Measurements from ENCODE around the gene NUP37. TPM values are rescaled to one million over a fixed set of nuclear protein-coding genes. Genes with fewer than 3 reads are reported as not detected.
"Not testable (repeated sequence)": the region's sequence is repeated elsewhere in the genome, so short reads cannot be mapped to it uniquely, and the experiment has no call there.

The NUP37 gene
- total RNA-seq, 4 donors from 2014 or later = 10.8 to 19.9 (median 15.2) TPM

- H3K4me3 ChIP-seq = no peak overlapping the region
- DNase-seq (ENCODE audit: low spot score in 2 of 2) = no peak
- peaks cover 0 to 78% (median 5%) of the 10 kb centered on the region in 3 donors for H3K36me3 ChIP-seq
- WGBS, 2 donors = 92 to 96% methylated on average over 3 of the region's 3 CpGs
- TF ChIP-seq POLR2A (IDR thresholded peaks at IDR 0.05) (no peak), CTCF (IDR thresholded peaks at IDR 0.05) (no peak), EP300 (IDR thresholded peaks at IDR 0.05) (no peak)
- H3K4me1 ChIP-seq = no peaks in the 10 kb centered on the region
- H3K27me3 ChIP-seq = no peaks in the 10 kb centered on the region
- H3K27ac ChIP-seq = no peak overlapping the region
- H3K9me3 ChIP-seq = no peaks in the 10 kb centered on the region
Observed at GRCh38 chr12:102106905-102107304, 13.0 kb downstream of the NUP37 start.

- Histone ChIP-seq H3K36me3 (peaks cover 0 to 18% (median 0%) of the 10 kb centered on the region in 3 donors), H3K4me3 (no peak overlapping the region), H3K4me1 (peaks cover 0 to 22% (median 0%) of the 10 kb centered on the region in 4 donors), H3K27ac (no peak overlapping the region), H3K27me3 (no peaks in the 10 kb centered on the region), H3K9me3 (no peaks in the 10 kb centered on the region)
- no peak for DNase-seq (ENCODE audit: low spot score in 2 of 2)
- 91 to 93% methylated on average over 3 of the region's 3 CpGs for WGBS, 2 donors
- no peak for TF ChIP-seq EP300 (IDR thresholded peaks at IDR 0.05)
- no peak for TF ChIP-seq CTCF (IDR thresholded peaks at IDR 0.05)
- no peak for TF ChIP-seq POLR2A (IDR thresholded peaks at IDR 0.05)
Observed at GRCh38 chr12:102096855-102097254, 23.1 kb downstream of the NUP37 start.

- 70 to 78% methylated on average over 2 of the region's 2 CpGs for WGBS, 2 donors
- H3K4me3 ChIP-seq = no peak overlapping the region
- TF ChIP-seq EP300 (IDR thresholded peaks at IDR 0.05) (no peak), CTCF (IDR thresholded peaks at IDR 0.05) (peak in 2 of 5 experiments; percentile 21 to 26), POLR2A (IDR thresholded peaks at IDR 0.05) (no peak)
- H3K9me3 ChIP-seq = no peaks in the 10 kb centered on the region
- H3K36me3 ChIP-seq = peaks cover 0 to 18% (median 0%) of the 10 kb centered on the region in 3 donors
- H3K4me1 ChIP-seq = peaks cover 0 to 22% (median 0%) of the 10 kb centered on the region in 4 donors
- H3K27ac ChIP-seq = no peak overlapping the region
- DNase-seq (ENCODE audit: low spot score in 2 of 2) = no peak
- H3K27me3 ChIP-seq = no peaks in the 10 kb centered on the region
Observed at GRCh38 chr12:102095677-102096263, 24.1 kb downstream of the NUP37 start.

- H3K4me1 ChIP-seq = peaks cover 0 to 22% (median 0%) of the 10 kb centered on the region in 4 donors
- H3K27ac ChIP-seq = no peak overlapping the region
- TF ChIP-seq CTCF (IDR thresholded peaks at IDR 0.05) = no peak
- H3K36me3 ChIP-seq = peaks cover 0 to 20% (median 0%) of the 10 kb centered on the region in 3 donors
- H3K4me3 ChIP-seq = no peak overlapping the region
- H3K27me3 ChIP-seq = no peaks in the 10 kb centered on the region
- H3K9me3 ChIP-seq = no peaks in the 10 kb centered on the region
- DNase-seq (ENCODE audit: low spot score in 2 of 2) = no peak
Observed at GRCh38 chr12:102093319-102093718, 26.6 kb downstream of the NUP37 start.

- H3K4me3 ChIP-seq; DNase-seq (ENCODE audit: low spot score in 2 of 2); H3K9me3 ChIP-seq; H3K27me3 ChIP-seq; H3K27ac ChIP-seq: not testable (repeated sequence)
- WGBS, 2 donors = 94 to 100% methylated on average over 24 of the region's 38 CpGs
- peaks cover 0 to 24% (median 0%) of the 10 kb centered on the region in 3 donors for H3K36me3 ChIP-seq
- H3K4me1 ChIP-seq = peaks cover 0 to 16% (median 0%) of the 10 kb centered on the region in 4 donors
Observed at GRCh38 chr12:102089228-102089835, 30.6 kb downstream of the NUP37 start.

All from tibial nerve (tissue), 4 donors.